HEK293 (cell line): Measurements from ENCODE around the gene CXCL17.

Source experiments
- ZBTB21 ChIP-seq: fragments of 450-650 bp; formaldehyde crosslinking; IDR thresholded peaks from 2 replicates; pipeline ENCODE4 v1.5.1; 2017; ENCODE audit warnings: missing biosample characterization, missing genetic modification characterization
- ZNF280D ChIP-seq: fragments of 450-650 bp; formaldehyde crosslinking; IDR thresholded peaks from 2 replicates; pipeline ENCODE4 v1.5.1; 2016; ENCODE audit warnings: missing biosample characterization, missing genetic modification characterization
- ZNF670 ChIP-seq: fragments of 450-650 bp; formaldehyde crosslinking; IDR thresholded peaks from 2 replicates; pipeline ENCODE4 v1.5.1; 2016; ENCODE audit warnings: missing biosample characterization, missing genetic modification characterization, low read depth
- TF ChIP-seq, protein P1 (sequence below): fragments of 450-650 bp; formaldehyde crosslinking; IDR thresholded peaks from 2 replicates; pipeline ENCODE4 v1.5.1; 2016; ENCODE audit warnings: missing biosample characterization, missing genetic modification characterization

DNA sequence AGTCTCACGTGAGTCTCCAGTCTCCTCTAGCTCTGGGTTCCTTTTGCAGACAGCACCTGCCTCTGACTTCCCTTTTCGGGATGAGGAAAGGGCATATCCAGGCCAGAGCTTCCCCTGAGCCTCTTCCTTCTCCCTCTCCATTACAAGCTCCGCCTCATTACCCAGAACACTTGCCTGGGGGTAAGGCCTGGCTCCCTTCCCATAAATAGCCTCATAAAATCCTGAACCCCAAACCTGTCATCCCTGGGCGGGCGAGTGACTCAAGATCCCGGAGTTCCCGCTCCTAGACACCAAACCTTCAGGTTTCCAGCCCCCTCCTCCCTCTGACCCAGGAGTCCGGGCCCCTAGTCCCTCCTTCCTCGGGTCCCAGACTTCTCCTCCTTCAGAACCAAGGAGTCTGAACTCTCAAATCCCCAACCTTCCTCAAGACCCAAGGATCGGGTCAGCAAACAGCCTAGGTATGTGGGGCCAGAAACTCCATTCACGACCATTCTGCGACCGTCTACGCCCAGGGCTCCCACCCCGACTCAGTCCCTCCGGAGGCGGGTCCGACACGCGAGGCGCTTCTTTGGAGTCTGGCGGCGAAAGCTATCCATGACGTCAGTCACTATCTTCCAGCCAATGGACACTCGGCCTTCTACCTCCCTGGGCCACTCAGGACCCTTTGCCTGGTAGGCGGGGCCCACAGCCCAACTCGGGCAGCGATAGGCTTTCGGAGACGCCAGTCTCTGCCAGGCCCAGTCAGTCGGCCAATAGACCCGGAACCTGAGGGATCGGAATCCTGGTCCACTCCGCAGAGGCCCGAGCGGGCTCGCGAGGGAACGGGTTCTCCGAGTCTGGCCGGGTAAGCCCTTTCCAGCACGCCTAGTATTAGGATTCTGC is 46.1 kb downstream of the CXCL17 start:
- TF ChIP-seq, protein P1, sequence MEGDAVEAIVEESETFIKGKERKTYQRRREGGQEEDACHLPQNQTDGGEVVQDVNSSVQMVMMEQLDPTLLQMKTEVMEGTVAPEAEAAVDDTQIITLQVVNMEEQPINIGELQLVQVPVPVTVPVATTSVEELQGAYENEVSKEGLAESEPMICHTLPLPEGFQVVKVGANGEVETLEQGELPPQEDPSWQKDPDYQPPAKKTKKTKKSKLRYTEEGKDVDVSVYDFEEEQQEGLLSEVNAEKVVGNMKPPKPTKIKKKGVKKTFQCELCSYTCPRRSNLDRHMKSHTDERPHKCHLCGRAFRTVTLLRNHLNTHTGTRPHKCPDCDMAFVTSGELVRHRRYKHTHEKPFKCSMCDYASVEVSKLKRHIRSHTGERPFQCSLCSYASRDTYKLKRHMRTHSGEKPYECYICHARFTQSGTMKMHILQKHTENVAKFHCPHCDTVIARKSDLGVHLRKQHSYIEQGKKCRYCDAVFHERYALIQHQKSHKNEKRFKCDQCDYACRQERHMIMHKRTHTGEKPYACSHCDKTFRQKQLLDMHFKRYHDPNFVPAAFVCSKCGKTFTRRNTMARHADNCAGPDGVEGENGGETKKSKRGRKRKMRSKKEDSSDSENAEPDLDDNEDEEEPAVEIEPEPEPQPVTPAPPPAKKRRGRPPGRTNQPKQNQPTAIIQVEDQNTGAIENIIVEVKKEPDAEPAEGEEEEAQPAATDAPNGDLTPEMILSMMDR: no peak
- TF ChIP-seq ZNF280D (tag by site-specific recombination) (no peak), ZNF670 (tag by site-specific recombination) (no peak), ZBTB21 (tag by site-specific recombination) (peak; percentile 83)
